SK-N-SH treated with all-trans-retinoic acid at 6 μM for 48 hours (cell line): Measurements from ENCODE around the gene TANGO6.
A peak's percentile ranks its signal among the peaks of the same experiment; 100 is the strongest.

Experiments
- ATAC-seq: fragments of 200-7000 bp; cut with Tn5 transposase; 3 replicates; pipeline ENCODE4 v1.9.1; 2020; ENCODE audit warnings: mild to moderate bottlenecking, moderate library complexity
- ARNTL ChIP-seq: fragments of 450-650 bp; formaldehyde crosslinking; IDR thresholded peaks from 2 replicates; pipeline ENCODE4 v1.5.0; 2020; ENCODE audit warnings: low read depth, mild to moderate bottlenecking, moderate library complexity, borderline replicate concordance
- BACH2 ChIP-seq: fragments of 250-450 bp; sonication (Bioruptor Pico); IDR thresholded peaks from 2 replicates; pipeline ENCODE4 v1.9.0; 2021; ENCODE audit warnings: mild to moderate bottlenecking, borderline replicate concordance
- CSDC2 ChIP-seq: fragments of 250-450 bp; sonication (Bioruptor Pico); IDR thresholded peaks from 2 replicates; pipeline ENCODE4 v1.5.0; 2020; ENCODE audit warnings: mild to moderate bottlenecking, moderate library complexity
- ESRRG ChIP-seq: fragments of 250-450 bp; sonication (Bioruptor Pico); IDR thresholded peaks from 2 replicates; pipeline ENCODE4 v1.6.1; 2021; ENCODE audit warnings: mild to moderate bottlenecking
- GLIS3 ChIP-seq: fragments of 250-450 bp; sonication (Bioruptor Pico); IDR thresholded peaks from 2 replicates; pipeline ENCODE4 v1.5.0; 2020; ENCODE audit warnings: mild to moderate bottlenecking, moderate library complexity
- ISL1 ChIP-seq: fragments of 250-450 bp; sonication (Bioruptor Pico); IDR thresholded peaks from 2 replicates; pipeline ENCODE4 v2.1.2; 2022; ENCODE audit warnings: mild to moderate bottlenecking, moderate library complexity
- OSR1 ChIP-seq: fragments of 250-450 bp; sonication (Bioruptor Pico); IDR thresholded peaks from 2 replicates; pipeline ENCODE4 v1.8.0; 2022; ENCODE audit warnings: moderate library complexity, mild to moderate bottlenecking, inconsistent platforms
- PATZ1 ChIP-seq: fragments of 250-450 bp; sonication (Bioruptor Pico); IDR thresholded peaks from 2 replicates; pipeline ENCODE4 v1.8.0; 2020; ENCODE audit warnings: mild to moderate bottlenecking, moderate library complexity, borderline replicate concordance
- POU6F1 ChIP-seq: fragments of 250-450 bp; sonication (Bioruptor Pico); IDR thresholded peaks from 2 replicates; pipeline ENCODE4 v1.8.0; 2021; ENCODE audit warnings: low read depth, mild to moderate bottlenecking, moderate library complexity, borderline replicate concordance
- PPARA ChIP-seq: fragments of 250-450 bp; sonication (Bioruptor Pico); IDR thresholded peaks from 2 replicates; pipeline ENCODE4 v1.5.0; 2020; ENCODE audit warnings: mild to moderate bottlenecking, borderline replicate concordance
- RARB ChIP-seq: fragments of 250-450 bp; sonication (Bioruptor Pico); IDR thresholded peaks from 2 replicates; pipeline ENCODE4 v1.8.0; 2021; ENCODE audit warnings: mild to moderate bottlenecking, moderate library complexity
- SNAI2 ChIP-seq: fragments of 250-450 bp; sonication (Bioruptor Pico); IDR thresholded peaks from 2 replicates; pipeline ENCODE4 v1.5.0; 2020; ENCODE audit warnings: mild to moderate bottlenecking, moderate library complexity
- TCF4 ChIP-seq: fragments of 250-450 bp; sonication (Bioruptor Pico); IDR thresholded peaks from 2 replicates; pipeline ENCODE4 v1.8.0; 2021; ENCODE audit warnings: mild to moderate bottlenecking, moderate library complexity, borderline replicate concordance
- TOX ChIP-seq: fragments of 250-450 bp; sonication (Bioruptor Pico); IDR thresholded peaks from 2 replicates; pipeline ENCODE4 v1.8.0; 2021; ENCODE audit warnings: mild to moderate bottlenecking, moderate library complexity, borderline replicate concordance
- TSHZ2 ChIP-seq: fragments of 250-450 bp; sonication (Bioruptor Pico); IDR thresholded peaks from 2 replicates; pipeline ENCODE4 v1.5.0; 2020; ENCODE audit warnings: mild to moderate bottlenecking, moderate library complexity
- ZC3H10 ChIP-seq: fragments of 250-450 bp; sonication (Bioruptor Pico); IDR thresholded peaks from 2 replicates; pipeline ENCODE4 v1.5.1; 2021; ENCODE audit warnings: mild to moderate bottlenecking, moderate library complexity
- ZFP3 ChIP-seq: fragments of 250-450 bp; sonication (Bioruptor Pico); IDR thresholded peaks from 2 replicates; pipeline ENCODE4 v1.5.0; 2020; ENCODE audit warnings: mild to moderate bottlenecking, moderate library complexity
- ZNF565 ChIP-seq: fragments of 450-650 bp; formaldehyde crosslinking; conservative IDR thresholded peaks from 2 replicates; pipeline ENCODE4 v1.5.0; 2020; ENCODE audit warnings: low read depth, mild to moderate bottlenecking, moderate library complexity
- ZNF70 ChIP-seq: fragments of 450-650 bp; formaldehyde crosslinking; IDR thresholded peaks from 2 replicates; pipeline ENCODE4 v1.5.0; 2020; ENCODE audit warnings: mild to moderate bottlenecking, moderate library complexity
- TF ChIP-seq, protein P1 (sequence below): fragments of 250-450 bp; sonication (Bioruptor Pico); IDR thresholded peaks from 2 replicates; pipeline ENCODE4 v1.5.1; 2020; ENCODE audit warnings: low read depth, mild to moderate bottlenecking, moderate library complexity
- TF ChIP-seq, protein P2 (sequence below): fragments of 250-450 bp; sonication (Bioruptor Pico); IDR thresholded peaks from 2 replicates; pipeline ENCODE4 v1.5.1; 2021; ENCODE audit warnings: mild to moderate bottlenecking, moderate library complexity

TANGO6 gene

GRCh38 chr16:69017036-69017783 lies 173.9 kb downstream of the TANGO6 start:
- ATAC-seq, result peak; percentile 82
- TF ChIP-seq ZFP3 (CRISPR knock-in tag) (no peak), PPARA (no peak), ESRRG (CRISPR knock-in tag) (no peak), BACH2 (CRISPR knock-in tag) (no peak), CSDC2 (CRISPR knock-in tag) (no peak), TCF4 (CRISPR knock-in tag) (no peak), ZC3H10 (CRISPR knock-in tag) (no peak), TOX (CRISPR knock-in tag) (no peak), ARNTL (CRISPR knock-in tag) (no peak), ZNF70 (CRISPR knock-in tag) (no peak)
- TF ChIP-seq, protein P1, sequence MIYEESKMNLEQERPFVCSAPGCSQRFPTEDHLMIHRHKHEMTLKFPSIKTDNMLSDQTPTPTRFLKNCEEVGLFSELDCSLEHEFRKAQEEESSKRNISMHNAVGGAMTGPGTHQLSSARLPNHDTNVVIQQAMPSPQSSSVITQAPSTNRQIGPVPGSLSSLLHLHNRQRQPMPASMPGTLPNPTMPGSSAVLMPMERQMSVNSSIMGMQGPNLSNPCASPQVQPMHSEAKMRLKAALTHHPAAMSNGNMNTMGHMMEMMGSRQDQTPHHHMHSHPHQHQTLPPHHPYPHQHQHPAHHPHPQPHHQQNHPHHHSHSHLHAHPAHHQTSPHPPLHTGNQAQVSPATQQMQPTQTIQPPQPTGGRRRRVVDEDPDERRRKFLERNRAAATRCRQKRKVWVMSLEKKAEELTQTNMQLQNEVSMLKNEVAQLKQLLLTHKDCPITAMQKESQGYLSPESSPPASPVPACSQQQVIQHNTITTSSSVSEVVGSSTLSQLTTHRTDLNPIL, result no peak

- TF ChIP-seq GLIS3 (CRISPR knock-in tag), result no peak
- TF ChIP-seq ZNF70 (CRISPR knock-in tag), result no peak
- no peak for TF ChIP-seq POU6F1
- TF ChIP-seq ZNF565 (CRISPR knock-in tag), result no peak
- TF ChIP-seq ESRRG (CRISPR knock-in tag), result no peak
- no peak for TF ChIP-seq TSHZ2 (CRISPR knock-in tag)
- TF ChIP-seq, all 23 proteins: peak for 0
- no peak for ATAC-seq
These were observed 176.5 kb downstream of the TANGO6 start for GRCh38 chr16:69019811-69020210.

DNA sequence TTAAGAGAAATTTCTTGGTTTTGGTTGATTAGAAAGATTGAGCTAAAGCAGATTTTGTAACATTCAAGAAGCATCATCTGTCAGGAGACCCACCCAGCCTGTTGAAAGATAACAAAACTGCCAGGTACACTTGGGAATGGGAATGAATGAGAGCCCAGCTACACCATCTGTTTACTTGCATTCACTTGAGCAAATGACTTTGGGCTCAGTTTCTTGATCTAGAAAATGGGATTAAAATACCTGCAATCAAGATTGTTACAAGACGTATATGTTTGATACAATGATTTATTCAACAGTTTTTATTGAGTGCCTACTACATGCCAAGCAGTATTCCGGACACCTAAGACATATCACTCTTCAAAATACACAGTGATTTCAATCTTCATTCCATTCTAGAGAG lies 185.8 kb downstream of the TANGO6 start:
- ATAC-seq, result no peak
- TF ChIP-seq PPARA (no peak), ZNF70 (CRISPR knock-in tag) (no peak), ZNF565 (CRISPR knock-in tag) (no peak), TSHZ2 (CRISPR knock-in tag) (no peak), TOX (CRISPR knock-in tag) (no peak), ISL1 (no peak), PATZ1 (no peak), ESRRG (CRISPR knock-in tag) (no peak), ARNTL (CRISPR knock-in tag) (no peak), SNAI2 (CRISPR knock-in tag) (no peak), TCF4 (CRISPR knock-in tag) (no peak), GLIS3 (CRISPR knock-in tag) (no peak), POU6F1 (no peak), OSR1 (CRISPR knock-in tag) (no peak), ZFP3 (CRISPR knock-in tag) (no peak), RARB (no peak)
- TF ChIP-seq, protein P2, sequence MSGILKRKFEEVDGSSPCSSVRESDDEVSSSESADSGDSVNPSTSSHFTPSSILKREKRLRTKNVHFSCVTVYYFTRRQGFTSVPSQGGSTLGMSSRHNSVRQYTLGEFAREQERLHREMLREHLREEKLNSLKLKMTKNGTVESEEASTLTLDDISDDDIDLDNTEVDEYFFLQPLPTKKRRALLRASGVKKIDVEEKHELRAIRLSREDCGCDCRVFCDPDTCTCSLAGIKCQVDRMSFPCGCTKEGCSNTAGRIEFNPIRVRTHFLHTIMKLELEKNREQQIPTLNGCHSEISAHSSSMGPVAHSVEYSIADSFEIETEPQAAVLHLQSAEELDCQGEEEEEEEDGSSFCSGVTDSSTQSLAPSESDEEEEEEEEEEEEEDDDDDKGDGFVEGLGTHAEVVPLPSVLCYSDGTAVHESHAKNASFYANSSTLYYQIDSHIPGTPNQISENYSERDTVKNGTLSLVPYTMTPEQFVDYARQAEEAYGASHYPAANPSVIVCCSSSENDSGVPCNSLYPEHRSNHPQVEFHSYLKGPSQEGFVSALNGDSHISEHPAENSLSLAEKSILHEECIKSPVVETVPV (CRISPR knock-in tag), result no peak
